Transverse colon (tissue), 3 donors: ENCODE measurements around the gene ATG7.
"Not testable (repeated sequence)": the region's sequence is repeated elsewhere in the genome, so short reads cannot be mapped to it uniquely, and the experiment has no call there.

Experiments used
- CTCF ChIP-seq, 5 experiments: fragments of 200-600 bp in 3 of 5; fragments of 450-650 bp in 2 of 5; sonication (generic) in 3 of 5; IDR thresholded peaks; 1 replicate in 2 of 5; 2 replicates in 3 of 5; pipeline ENCODE4 v1.5.1; 2016 to 2017; ENCODE audit warnings: antibody characterized with exemption in 5 of 5, inconsistent platforms in 3 of 5, mild to moderate bottlenecking in 2 of 5, moderate library complexity in 1 of 5
- POLR2A ChIP-seq: fragments of 450-650 bp; IDR thresholded peaks from one replicate; pipeline ENCODE4 v1.6.1; 2016; ENCODE audit warnings: antibody characterized with exemption, mild to moderate bottlenecking, moderate library complexity

GRCh38 chr3:11595024-11595423 lies 322.8 kb downstream of the ATG7 start:
- not testable (repeated sequence) for TF ChIP-seq CTCF (IDR thresholded peaks at IDR 0.05); POLR2A
